SK-N-SH (cell line): ENCODE measurements around the gene CLEC16A. TPM values are rescaled to one million over a fixed set of nuclear protein-coding genes. Genes with fewer than 3 reads are reported as not detected.

Source experiments
- CTCF ChIA-PET: fragments of 300-600, 350-600 bp; formaldehyde crosslinking; extraction: SDS; loops from one replicate; lab custom pipeline; 2021; lab: Yijun Ruan, JAX
- POLR2A ChIA-PET: fragments of 350-600 bp; sonication (Branson Sonifier 250); formaldehyde crosslinking; extraction: SDS; loops from one replicate; lab custom pipeline; 2020; ENCODE audit warnings: antibody characterized with exemption, inconsistent platforms; lab: Yijun Ruan, JAX
- DNase-seq: peaks from one replicate; pipeline ENCODE4 v3.0.0; 2012
- H2AFZ ChIP-seq: fragments of 200-600 bp; sonication (generic); 2 replicates; pipeline ENCODE4 v1.8.1; 2016; ENCODE audit warnings: antibody characterized with exemption, mild to moderate bottlenecking, low read depth
- H3F3A ChIP-seq: fragments of 200-600 bp; sonication (generic); replicated peaks from 2 replicates; pipeline ENCODE3; 2016; ENCODE audit warnings: antibody characterized with exemption, mild to moderate bottlenecking; ENCODE audit not compliant: insufficient read depth
- H3K27ac ChIP-seq, 2 experiments: fragments of 200-500 bp in 1 of 2; fragments of 200-600 bp in 1 of 2; sonication (Bioruptor generic) in 1 of 2; sonication (generic), shearing (Covaris generic) in 1 of 2; 2 replicates each; pipeline versions ENCODE4 v1.5.1 to v1.6.1; 2014 to 2016; ENCODE audit warnings: low read depth in 2 of 2, inconsistent platforms in 1 of 2, low read length in 1 of 2, mild to moderate bottlenecking in 1 of 2, mixed read lengths in 1 of 2
- H3K27me3 ChIP-seq: fragments of 200-600 bp; sonication (generic), shearing (Covaris generic); 2 replicates; pipeline ENCODE4 v1.6.1; 2016; ENCODE audit warnings: mixed run types; ENCODE audit not compliant: insufficient read depth
- H3K36me3 ChIP-seq, 2 experiments: fragments of 200-500 bp in 1 of 2; fragments of 200-600 bp in 1 of 2; sonication (Bioruptor generic) in 1 of 2; sonication (generic) in 1 of 2; replicated peaks in 1 of 2; 2 replicates each; pipeline versions ENCODE3 to v1.5.1; 2014 to 2016; ENCODE audit warnings: low read length in 1 of 2, mild to moderate bottlenecking in 1 of 2; ENCODE audit not compliant: insufficient read depth in 2 of 2, control insufficient read depth in 1 of 2
- H3K4me1 ChIP-seq, 2 experiments: fragments of 200-500 bp in 1 of 2; fragments of 200-600 bp in 1 of 2; sonication (Bioruptor generic) in 1 of 2; sonication (generic), shearing (Covaris generic) in 1 of 2; 2 replicates each; pipeline versions ENCODE4 v1.5.1 to v1.6.1; 2014 to 2016; ENCODE audit warnings: low read depth in 1 of 2, low read length in 1 of 2, mixed run types in 1 of 2; ENCODE audit not compliant: insufficient read depth in 2 of 2, control insufficient read depth in 1 of 2
- H3K4me2 ChIP-seq: fragments of 200-600 bp; sonication (generic), shearing (Covaris generic); 2 replicates; pipeline ENCODE4 v1.6.1; 2017; ENCODE audit warnings: mixed run types
- H3K4me3 ChIP-seq, 2 experiments: fragments of 200-500 bp in 1 of 2; fragments of 200-600 bp in 1 of 2; sonication (Bioruptor generic) in 1 of 2; sonication (generic), shearing (Covaris generic) in 1 of 2; 2 replicates each; pipeline versions ENCODE4 v1.5.1 to v1.8.1; 2014 to 2016; ENCODE audit warnings: low read depth in 2 of 2, inconsistent platforms in 1 of 2, low read length in 1 of 2, mild to moderate bottlenecking in 1 of 2, mixed read lengths in 1 of 2, moderate library complexity in 1 of 2
- H3K79me2 ChIP-seq: fragments of 200-600 bp; sonication (generic); 2 replicates; pipeline ENCODE4 v1.8.1; 2017; ENCODE audit warnings: mild to moderate bottlenecking; ENCODE audit not compliant: insufficient read depth
- H3K9ac ChIP-seq: fragments of 200-600 bp; sonication (generic); 2 replicates; pipeline ENCODE4 v1.6.1; 2017; ENCODE audit warnings: mixed run types
- H3K9me2 ChIP-seq: fragments of 200-600 bp; sonication (generic); 2 replicates; pipeline ENCODE4 v1.6.1; 2017; ENCODE audit warnings: mixed run types
- H3K9me3 ChIP-seq: fragments of 200-600 bp; sonication (generic); 2 replicates; pipeline ENCODE4 v1.6.1; 2017; ENCODE audit warnings: mixed run types, mild to moderate bottlenecking, moderate library complexity
- H4K20me1 ChIP-seq: fragments of 200-600 bp; sonication (generic); 2 replicates; pipeline ENCODE4 v1.6.1; 2017; ENCODE audit warnings: mild to moderate bottlenecking, mixed run types; ENCODE audit not compliant: insufficient read depth
- CHD2 ChIP-seq: fragments of 150-350 bp; IDR thresholded peaks from 2 replicates; pipeline ENCODE4 v1.6.1; 2018; ENCODE audit warnings: low read length; ENCODE audit not compliant: partially characterized antibody
- EZH2phosphoT487 ChIP-seq: fragments of 200-600 bp; sonication (generic); IDR thresholded peaks from 2 replicates; pipeline ENCODE4 v1.6.1; 2017; ENCODE audit warnings: low read depth, mixed run types, mild to moderate bottlenecking, antibody characterized with exemption, moderate library complexity, borderline replicate concordance
- FOSL2 ChIP-seq: IDR thresholded peaks from 2 replicates; pipeline ENCODE4 v1.4.0; 2012; ENCODE audit warnings: low read depth, mild to moderate bottlenecking, moderate library complexity, borderline replicate concordance
- FOXJ3 ChIP-seq: sonication (generic); formaldehyde crosslinking; IDR thresholded peaks from 2 replicates; pipeline ENCODE4 v1.5.1; 2020; ENCODE audit warnings: mild to moderate bottlenecking, missing genetic modification reagents
- GATA2 ChIP-seq: sonication (generic); formaldehyde crosslinking; IDR thresholded peaks from 2 replicates; pipeline ENCODE4 v1.5.0; 2020; ENCODE audit warnings: mild to moderate bottlenecking, missing genetic modification reagents
- IRF3 ChIP-seq: fragments of 150-350 bp; IDR thresholded peaks from 2 replicates; pipeline ENCODE4 v1.6.1; 2016; ENCODE audit warnings: mild to moderate bottlenecking, low read depth, low read length
- MXI1 ChIP-seq: IDR thresholded peaks from 2 replicates; pipeline ENCODE4 v1.6.1; 2012; ENCODE audit warnings: mild to moderate bottlenecking, low read depth, low read length, improper control_type of control experiment
- PBX3 ChIP-seq: IDR thresholded peaks from 2 replicates; pipeline ENCODE4; 2012
- RAD21 ChIP-seq: IDR thresholded peaks from 2 replicates; pipeline ENCODE4 v1.6.1; 2012; ENCODE audit warnings: mild to moderate bottlenecking, low read length
- RFX5 ChIP-seq: IDR thresholded peaks from 2 replicates; pipeline ENCODE4 v1.6.1; 2012; ENCODE audit warnings: mild to moderate bottlenecking, improper control_type of control experiment, low read length
- RXRA ChIP-seq: IDR thresholded peaks from 2 replicates; pipeline ENCODE4 v1.4.0; 2012; ENCODE audit warnings: low read depth, mild to moderate bottlenecking, borderline replicate concordance
- SMC3 ChIP-seq: IDR thresholded peaks from 2 replicates; pipeline ENCODE4 v1.6.1; 2012; ENCODE audit warnings: low read depth, low read length, improper control_type of control experiment
- TAF1 ChIP-seq: IDR thresholded peaks from 2 replicates; pipeline ENCODE4 v1.6.1; 2012; ENCODE audit warnings: low read depth, mild to moderate bottlenecking, low read length, moderate library complexity, borderline replicate concordance
- TCF12 ChIP-seq: IDR thresholded peaks from 2 replicates; pipeline ENCODE4 v1.4.0; 2012
- USF2 ChIP-seq: fragments of 150-350 bp; IDR thresholded peaks from 2 replicates; pipeline ENCODE4 v1.6.1; 2017; ENCODE audit warnings: antibody characterized with exemption, low read length, low read depth, borderline replicate concordance
- YY1 ChIP-seq: IDR thresholded peaks from 2 replicates; pipeline ENCODE4 v1.4.0; 2012; ENCODE audit warnings: low read depth, mild to moderate bottlenecking
- ZBTB33 ChIP-seq: IDR thresholded peaks from 2 replicates; pipeline ENCODE4 v1.4.0; 2012; ENCODE audit warnings: low read depth, borderline replicate concordance
- WGBS: methylation state at CpG from one replicate; pipeline ENCODE4 v1.1.6; 2017; ENCODE audit warnings: low lambda C conversion rate; 5-methylcytosine and 5-hydroxymethylcytosine counted together
- polyA plus RNA-seq, 3 experiments: library from polyadenylated mRNA; depleted of rRNA; stranded (reverse); fragments of >200 nt; gene quantifications; 2 replicates each; pipeline ENCODE4 v1.2.3, GENCODE V29; 2012

Gene CLEC16A
- polyA plus RNA-seq, 1 of the 3 experiments (the other 2 are of a cell fraction): 13.7 TPM

- no peak for TF ChIP-seq GATA2 (CRISPR knock-in tag)
- no peak for TF ChIP-seq CHD2
- no peak for TF ChIP-seq FOXJ3 (CRISPR knock-in tag)
- no peak for TF ChIP-seq FOSL2
These were observed 123.4 kb downstream of the CLEC16A start (continued) for GRCh38 chr16:11067697-11068141.

GRCh38 chr16:11071829-11072228 is 127.5 kb downstream of the CLEC16A start:
- no peaks in the 10 kb centered on the region for H3F3A ChIP-seq
- no peak overlapping the region for H3K27ac ChIP-seq
- H4K20me1 ChIP-seq: no peaks in the 10 kb centered on the region
- H3K4me2 ChIP-seq: no peak overlapping the region
- H3K9me2 ChIP-seq: no peaks in the 10 kb centered on the region
- H3K4me1 ChIP-seq: peaks cover 0 to 18% of the 10 kb centered on the region in 2 experiments; a peak in 3 of 4 replicates
- peaks cover 1 to 8% of the 10 kb centered on the region in 2 experiments for H3K36me3 ChIP-seq
- H3K9me3 ChIP-seq: no peaks in the 10 kb centered on the region
- no peak for DNase-seq
- TF ChIP-seq RAD21 (no peak), SMC3 (no peak), USF2 (no peak), RXRA (no peak), YY1 (no peak), MXI1 (no peak), TAF1 (no peak)
- no peak overlapping the region for H2AFZ ChIP-seq
- H3K4me3 ChIP-seq: no peak overlapping the region
- ChIA-PET POLR2A (no interaction called here), CTCF (no interaction called here)
- no peaks in the 10 kb centered on the region for H3K27me3 ChIP-seq
- H3K9ac ChIP-seq: no peak overlapping the region
- no peaks in the 10 kb centered on the region for H3K79me2 ChIP-seq
- 77% methylated on average over 5 of the region's 5 CpGs for WGBS

- POLR2A ChIA-PET: no interaction called here
- TF ChIP-seq TAF1 (no peak), PBX3 (no peak), USF2 (no peak), EZH2phosphoT487 (no peak), TCF12 (no peak), RXRA (no peak), CHD2 (no peak), IRF3 (no peak), GATA2 (CRISPR knock-in tag) (no peak), ZBTB33 (no peak), RFX5 (no peak)
These were observed 128.2 kb downstream of the CLEC16A start for GRCh38 chr16:11072420-11073153.

More at GRCh38 chr16:11072420-11073153, 128.2 kb downstream of the CLEC16A start:
- no peak for DNase-seq
- 67% methylated on average over 5 of the region's 5 CpGs for WGBS
- Histone ChIP-seq H3K4me3 (no peak overlapping the region), H3K79me2 (no peaks in the 10 kb centered on the region), H2AFZ (no peak overlapping the region), H3K4me2 (no peak overlapping the region), H4K20me1 (no peaks in the 10 kb centered on the region), H3K27ac (no peak overlapping the region), H3F3A (peaks cover 3% of the 10 kb centered on the region), H3K9ac (no peak overlapping the region), H3K9me2 (no peaks in the 10 kb centered on the region), H3K4me1 (peaks cover 0 to 20% of the 10 kb centered on the region in 2 experiments; a peak in 3 of 4 replicates), H3K36me3 (peaks cover 0 to 5% of the 10 kb centered on the region in 2 experiments), H3K27me3 (no peaks in the 10 kb centered on the region), H3K9me3 (no peaks in the 10 kb centered on the region)
- CTCF ChIA-PET: interaction anchor here (1.7 kb wide), 1 partner anchor 183 kb away, joined by 5 read pairs; the partner anchor contains the start of gene SOCS1
